Measurements from ENCODE around the gene ZNF169. TPM values are rescaled to one million over a fixed set of nuclear protein-coding genes. Genes with fewer than 3 reads are reported as not detected.

The ZNF169 gene
- total RNA-seq, 1 donor from 2014 or later, result 4.1 TPM

GRCh38 chr9:94286116-94286515 lies 27.0 kb downstream of the ZNF169 start:
- H3K27me3 ChIP-seq (ENCODE audit: insufficient read depth, low read length), result no peaks in the 10 kb centered on the region
- DNase-seq (ENCODE audit: low read depth), result no peak
- Mint-ChIP-seq H3K36me3 (ENCODE audit: low read depth, unreplicated experiment) (peaks cover 36% of the 10 kb centered on the region), H3K27me3 (ENCODE audit: low read depth, unreplicated experiment) (no peaks in the 10 kb centered on the region), H3K4me3 (ENCODE audit: unreplicated experiment) (no peak overlapping the region), H3K27ac (ENCODE audit: unreplicated experiment) (peak overlapping the region; percentile 53), H3K9me3 (ENCODE audit: unreplicated experiment) (peaks cover 2% of the 10 kb centered on the region), H3K4me1 (ENCODE audit: low read depth, unreplicated experiment) (peaks cover 8% of the 10 kb centered on the region)
- H3K4me2 ChIP-seq (ENCODE audit: low read length), result no peak overlapping the region
- no peak overlapping the region for H3K9ac ChIP-seq (ENCODE audit: low read length)
- H3K27ac ChIP-seq (ENCODE audit: low read depth, low read length), result no peak overlapping the region
- H3K36me3 ChIP-seq (ENCODE audit: insufficient read depth, low read length), result no peaks in the 10 kb centered on the region
- no peaks in the 10 kb centered on the region for H3K9me3 ChIP-seq (ENCODE audit: insufficient read depth, low read depth, low read length)
- no peaks in the 10 kb centered on the region for H4K20me1 ChIP-seq (ENCODE audit: insufficient read depth, low read length)
- H2AFZ ChIP-seq (ENCODE audit: low read depth, low read length), result no peak overlapping the region
- no peak overlapping the region for H3K4me3 ChIP-seq (ENCODE audit: insufficient read depth, low read depth, low read length)
- no peaks in the 10 kb centered on the region for H3K4me1 ChIP-seq (ENCODE audit: insufficient read depth, low read length)
- no peak for FAIRE-seq
- TF ChIP-seq EZH2 (IDR thresholded peaks at IDR 0.05; ENCODE audit: insufficient read depth, low read length) (no peak), CTCF (IDR thresholded peaks at IDR 0.05; ENCODE audit: insufficient read depth, low read depth, low read length) (no peak)
- no peaks in the 10 kb centered on the region for H3K79me2 ChIP-seq (ENCODE audit: insufficient read depth, low read length)

- TF ChIP-seq EZH2 (IDR thresholded peaks at IDR 0.05; ENCODE audit: insufficient read depth, low read length), result no peak
- no peak for TF ChIP-seq CTCF (IDR thresholded peaks at IDR 0.05; ENCODE audit: insufficient read depth, low read depth, low read length)
- H3K4me2 ChIP-seq (ENCODE audit: low read length), result no peak overlapping the region
- H3K27me3 ChIP-seq (ENCODE audit: insufficient read depth, low read length), result no peaks in the 10 kb centered on the region
- peaks cover 26% of the 10 kb centered on the region for H3K36me3 Mint-ChIP-seq (ENCODE audit: low read depth, unreplicated experiment)
- no peaks in the 10 kb centered on the region for H3K4me1 ChIP-seq (ENCODE audit: insufficient read depth, low read length)
- H3K9me3 ChIP-seq (ENCODE audit: insufficient read depth, low read depth, low read length), result no peaks in the 10 kb centered on the region
- H3K9ac ChIP-seq (ENCODE audit: low read length), result no peak overlapping the region
- no peak for DNase-seq (ENCODE audit: low read depth)
- H3K36me3 ChIP-seq (ENCODE audit: insufficient read depth, low read length), result no peaks in the 10 kb centered on the region
- no peak overlapping the region for H3K27ac Mint-ChIP-seq (ENCODE audit: unreplicated experiment)
- H3K9me3 Mint-ChIP-seq (ENCODE audit: unreplicated experiment), result peaks cover 4% of the 10 kb centered on the region
- no peak overlapping the region for H3K27ac ChIP-seq (ENCODE audit: low read depth, low read length)
- no peaks in the 10 kb centered on the region for H3K79me2 ChIP-seq (ENCODE audit: insufficient read depth, low read length)
- H3K4me3 Mint-ChIP-seq (ENCODE audit: unreplicated experiment), result no peak overlapping the region
- no peak overlapping the region for H3K4me3 ChIP-seq (ENCODE audit: insufficient read depth, low read depth, low read length)
- no peaks in the 10 kb centered on the region for H3K27me3 Mint-ChIP-seq (ENCODE audit: low read depth, unreplicated experiment)
- no peak overlapping the region for H2AFZ ChIP-seq (ENCODE audit: low read depth, low read length)
- no peak for FAIRE-seq
- no peaks in the 10 kb centered on the region for H4K20me1 ChIP-seq (ENCODE audit: insufficient read depth, low read length)
- H3K4me1 Mint-ChIP-seq (ENCODE audit: low read depth, unreplicated experiment), result peaks cover 20% of the 10 kb centered on the region
These were observed 28.9 kb downstream of the ZNF169 start for GRCh38 chr9:94287877-94288513.

- H3K36me3 ChIP-seq (ENCODE audit: insufficient read depth, low read length), result peaks cover 3% of the 10 kb centered on the region
- H3K9me3 Mint-ChIP-seq (ENCODE audit: unreplicated experiment), result peaks cover 2% of the 10 kb centered on the region
These were observed 30.6 kb downstream of the ZNF169 start for GRCh38 chr9:94289691-94290090.

More at GRCh38 chr9:94289691-94290090, 30.6 kb downstream of the ZNF169 start:
- Mint-ChIP-seq H3K4me1 (ENCODE audit: low read depth, unreplicated experiment) (peaks cover 20% of the 10 kb centered on the region), H3K4me3 (ENCODE audit: unreplicated experiment) (no peak overlapping the region), H3K27ac (ENCODE audit: unreplicated experiment) (no peak overlapping the region), H3K27me3 (ENCODE audit: low read depth, unreplicated experiment) (no peaks in the 10 kb centered on the region), H3K36me3 (ENCODE audit: low read depth, unreplicated experiment) (peaks cover 22% of the 10 kb centered on the region)
- Histone ChIP-seq H2AFZ (ENCODE audit: low read depth, low read length) (no peak overlapping the region), H4K20me1 (ENCODE audit: insufficient read depth, low read length) (no peaks in the 10 kb centered on the region), H3K4me2 (ENCODE audit: low read length) (no peak overlapping the region), H3K79me2 (ENCODE audit: insufficient read depth, low read length) (no peaks in the 10 kb centered on the region), H3K4me1 (ENCODE audit: insufficient read depth, low read length) (no peaks in the 10 kb centered on the region), H3K9ac (ENCODE audit: low read length) (no peak overlapping the region), H3K27me3 (ENCODE audit: insufficient read depth, low read length) (no peaks in the 10 kb centered on the region), H3K9me3 (ENCODE audit: insufficient read depth, low read depth, low read length) (no peaks in the 10 kb centered on the region), H3K4me3 (ENCODE audit: insufficient read depth, low read depth, low read length) (no peak overlapping the region), H3K27ac (ENCODE audit: low read depth, low read length) (no peak overlapping the region)
- FAIRE-seq (no peak), DNase-seq (ENCODE audit: low read depth) (no peak)
- no peak for TF ChIP-seq EZH2 (IDR thresholded peaks at IDR 0.05; ENCODE audit: insufficient read depth, low read length)
- TF ChIP-seq CTCF (IDR thresholded peaks at IDR 0.05; ENCODE audit: insufficient read depth, low read depth, low read length), result no peak

All from astrocyte (in vitro differentiated cells and primary cell).